ENCODE results near the gene RNF220.

GRCh38 chr1:44694863-44695478 is 289.9 kb downstream of the RNF220 start:
- no peak for TF ChIP-seq CTCF (IDR thresholded peaks at IDR 0.05)
- no peak for TF ChIP-seq POLR2AphosphoS5 (IDR thresholded peaks at IDR 0.05; ENCODE audit: insufficient read depth in 1 of 2, low read depth in 1 of 2)
- no peak for TF ChIP-seq POLR2A (IDR thresholded peaks at IDR 0.05)
